Measurements from ENCODE around the gene TAF8.
"Not testable (repeated sequence)": the region's sequence is repeated elsewhere in the genome, so short reads cannot be mapped to it uniquely, and the experiment has no call there.

Gene TAF8

GRCh38 chr6:42050297-42051267 lies at the start of gene TAF8:
Gene TAF8, plus strand, starts transcription at chr6:42050524. Its CDS starts 18 bp downstream, at chr6:42050542.
- no peak for TF ChIP-seq CTCF (conservative IDR thresholded peaks at IDR 0.05; ENCODE audit: low read depth)
- H3K27ac ChIP-seq = peak within 1 kb of the TSS; percentile 98
- CTCF ChIA-PET = interaction anchor here (0.6 to 1.3 kb wide), 4 partner anchors 25 to 264 kb away, joined by 3 to 5 read pairs (median 4); partner anchors contain the start of gene TOMM6
- POLR2A ChIA-PET (ENCODE audit: low non-redundant PET) = interaction anchor here (0.5 to 0.7 kb wide), 3 partner anchors 113 to 345 kb away, joined by 3 read pairs; no protein-coding TSS in a partner anchor
- DNase-seq (ENCODE audit: low spot score) = peak; percentile 94

GRCh38 chr6:42001506-42001905 lies 48.8 kb upstream of the TAF8 start:
- no peak overlapping the region for H3K27ac ChIP-seq
- no peak for DNase-seq (ENCODE audit: low spot score)
- ChIA-PET POLR2A (ENCODE audit: low non-redundant PET) (no interaction called here), CTCF (interaction anchor here (0.6 kb wide), 1 partner anchor 461 kb away, joined by 4 read pairs; no protein-coding TSS in a partner anchor)
- no peak for TF ChIP-seq CTCF (conservative IDR thresholded peaks at IDR 0.05; ENCODE audit: low read depth)

- CTCF ChIA-PET = interaction anchor here (0.6 kb wide), 1 partner anchor 29 kb away, joined by 3 read pairs; no protein-coding TSS in a partner anchor
- POLR2A ChIA-PET (ENCODE audit: low non-redundant PET); DNase-seq (ENCODE audit: low spot score); H3K27ac ChIP-seq: not testable (repeated sequence)
These were observed 46.7 kb upstream of the TAF8 start for GRCh38 chr6:42003658-42004057.

GRCh38 chr6:42007286-42008137 lies 42.8 kb upstream of the TAF8 start:
- POLR2A ChIA-PET (ENCODE audit: low non-redundant PET) = no interaction called here
- TF ChIP-seq CTCF (conservative IDR thresholded peaks at IDR 0.05; ENCODE audit: low read depth) = no peak
- no peak overlapping the region; the same call in 1 of the 2 replicates for H3K27ac ChIP-seq
- DNase-seq (ENCODE audit: low spot score) = no peak
- CTCF ChIA-PET = interaction anchor here (0.6 to 1.0 kb wide), 3 partner anchors 26 to 175 kb away, joined by 3 to 4 read pairs (median 4); no protein-coding TSS in a partner anchor

- POLR2A ChIA-PET (ENCODE audit: low non-redundant PET); DNase-seq (ENCODE audit: low spot score); H3K27ac ChIP-seq: not testable (repeated sequence)
- CTCF ChIA-PET = interaction anchor here (0.6 to 1.0 kb wide), 3 partner anchors 45 to 175 kb away, joined by 3 to 4 read pairs (median 3); partner anchors contain the start of genes BYSL and MED20
These were observed 42.2 kb upstream of the TAF8 start for GRCh38 chr6:42008138-42008528.

GRCh38 chr6:42009844-42010184 lies 40.5 kb upstream of the TAF8 start:
- CTCF ChIA-PET = interaction anchor here (0.6 kb wide), 1 partner anchor 323 kb away, joined by 3 read pairs; no protein-coding TSS in a partner anchor
- DNase-seq (ENCODE audit: low spot score) = no peak
- POLR2A ChIA-PET (ENCODE audit: low non-redundant PET) = no interaction called here
- H3K27ac ChIP-seq = no peak overlapping the region; the same call in 1 of the 2 replicates
- TF ChIP-seq CTCF (conservative IDR thresholded peaks at IDR 0.05; ENCODE audit: low read depth) = no peak
